ENCODE data around the gene CA7. TPM values are rescaled to one million over a fixed set of nuclear protein-coding genes. Genes with fewer than 3 reads are reported as not detected.
A peak's percentile ranks its signal among the peaks of the same experiment; 100 is the strongest.

The CA7 gene
- total RNA-seq, 2 donors from 2014 or later = not detected

DNA sequence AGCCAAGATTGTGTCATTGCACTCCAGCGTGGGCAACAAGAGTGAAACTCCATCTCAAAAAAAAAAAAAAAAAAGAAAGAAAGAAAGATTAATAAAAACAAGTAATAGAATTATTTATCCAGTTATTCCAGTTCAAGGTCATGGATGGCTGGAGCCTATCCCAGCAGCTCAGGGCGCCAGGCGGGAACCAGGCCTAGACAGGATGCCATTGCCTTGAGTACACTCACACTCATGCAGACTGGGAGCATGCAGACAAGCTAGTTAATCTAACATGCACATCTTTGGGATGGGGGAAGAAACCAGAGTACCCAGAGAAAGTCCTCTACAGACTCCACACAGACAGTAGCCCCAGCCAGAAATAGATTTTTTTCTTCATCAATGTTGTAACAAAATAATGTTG is 54.0 kb downstream of the CA7 start:
- peaks cover 22% of the 10 kb centered on the region for H3K4me1 ChIP-seq
- H3K27me3 ChIP-seq = no peaks in the 10 kb centered on the region
- H3K36me3 ChIP-seq (replicated peaks in 1 of 2; ENCODE audit: insufficient read depth in 1 of 2, low read depth in 2 of 2) = no peaks in the 10 kb centered on the region
- no peak for ATAC-seq
- H3K9me3 ChIP-seq = no peaks in the 10 kb centered on the region
- no peak overlapping the region for H3K4me3 ChIP-seq
- 49 to 56% methylated on average over 3 of the region's 3 CpGs for WGBS, 2 donors
- TF ChIP-seq, protein P1, sequence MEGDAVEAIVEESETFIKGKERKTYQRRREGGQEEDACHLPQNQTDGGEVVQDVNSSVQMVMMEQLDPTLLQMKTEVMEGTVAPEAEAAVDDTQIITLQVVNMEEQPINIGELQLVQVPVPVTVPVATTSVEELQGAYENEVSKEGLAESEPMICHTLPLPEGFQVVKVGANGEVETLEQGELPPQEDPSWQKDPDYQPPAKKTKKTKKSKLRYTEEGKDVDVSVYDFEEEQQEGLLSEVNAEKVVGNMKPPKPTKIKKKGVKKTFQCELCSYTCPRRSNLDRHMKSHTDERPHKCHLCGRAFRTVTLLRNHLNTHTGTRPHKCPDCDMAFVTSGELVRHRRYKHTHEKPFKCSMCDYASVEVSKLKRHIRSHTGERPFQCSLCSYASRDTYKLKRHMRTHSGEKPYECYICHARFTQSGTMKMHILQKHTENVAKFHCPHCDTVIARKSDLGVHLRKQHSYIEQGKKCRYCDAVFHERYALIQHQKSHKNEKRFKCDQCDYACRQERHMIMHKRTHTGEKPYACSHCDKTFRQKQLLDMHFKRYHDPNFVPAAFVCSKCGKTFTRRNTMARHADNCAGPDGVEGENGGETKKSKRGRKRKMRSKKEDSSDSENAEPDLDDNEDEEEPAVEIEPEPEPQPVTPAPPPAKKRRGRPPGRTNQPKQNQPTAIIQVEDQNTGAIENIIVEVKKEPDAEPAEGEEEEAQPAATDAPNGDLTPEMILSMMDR (IDR thresholded peaks at IDR 0.05) = no peak
- no peak for TF ChIP-seq POLR2A (IDR thresholded peaks at IDR 0.05)
- intact Hi-C loops (cut with DNase I) = no loop called here
- peak in 1 of 4 donors; percentile 29 for DNase-seq
- H3K27ac ChIP-seq = no peak overlapping the region

- Histone ChIP-seq H3K9me3 (no peaks in the 10 kb centered on the region), H3K36me3 (replicated peaks in 1 of 2; ENCODE audit: insufficient read depth in 1 of 2, low read depth in 2 of 2) (no peaks in the 10 kb centered on the region), H3K27me3 (no peaks in the 10 kb centered on the region), H3K4me3 (no peak overlapping the region), H3K4me1 (peaks cover 24% of the 10 kb centered on the region), H3K27ac (no peak overlapping the region)
- intact Hi-C loops (cut with DNase I) = no loop called here
- WGBS, 2 donors = 39 to 42% methylated on average over 2 of the region's 2 CpGs
- no peak for DNase-seq
- ATAC-seq = no peak
- TF ChIP-seq POLR2A (IDR thresholded peaks at IDR 0.05) = no peak
- TF ChIP-seq, protein P1 (IDR thresholded peaks at IDR 0.05) = no peak
Measured at GRCh38 chr16:66898933-66899309, 54.7 kb downstream of the CA7 start.

GRCh38 chr16:66899310-66899944 is 55.2 kb downstream of the CA7 start:
- H3K27me3 ChIP-seq = no peaks in the 10 kb centered on the region
- no peaks in the 10 kb centered on the region for H3K9me3 ChIP-seq
- H3K4me1 ChIP-seq = peaks cover 29% of the 10 kb centered on the region
- 84 to 94% methylated on average over 6 of the region's 6 CpGs for WGBS, 2 donors
- intact Hi-C loops (cut with DNase I) = no loop called here
- no peak overlapping the region for H3K4me3 ChIP-seq
- DNase-seq = no peak
- H3K36me3 ChIP-seq (replicated peaks in 1 of 2; ENCODE audit: insufficient read depth in 1 of 2, low read depth in 2 of 2) = no peaks in the 10 kb centered on the region
- no peak for TF ChIP-seq POLR2A (IDR thresholded peaks at IDR 0.05)
- TF ChIP-seq, protein P1 (IDR thresholded peaks at IDR 0.05) = no peak
- ATAC-seq = peak; percentile 16
- H3K27ac ChIP-seq = peak overlapping the region in 3 of 4 donors; percentile 30 to 71 (median 31)

- WGBS, 2 donors = 23 to 24% methylated on average over 5 to 9 of the region's 9 CpGs
- peak; percentile 82 for ATAC-seq
- DNase-seq = peak; percentile 88 to 93 (median 90)
- Histone ChIP-seq H3K36me3 (replicated peaks in 1 of 2; ENCODE audit: insufficient read depth in 1 of 2, low read depth in 2 of 2) (no peaks in the 10 kb centered on the region), H3K4me1 (peaks cover 36% of the 10 kb centered on the region), H3K27me3 (no peaks in the 10 kb centered on the region), H3K9me3 (no peaks in the 10 kb centered on the region), H3K4me3 (no peak overlapping the region), H3K27ac (peak overlapping the region in 3 of 4 donors; percentile 44 to 71 (median 55))
- intact Hi-C loops (cut with DNase I) = no loop called here
- TF ChIP-seq, protein P1 (IDR thresholded peaks at IDR 0.05) = no peak
- peak in 2 of 3 donors; percentile 36 to 47 for TF ChIP-seq POLR2A (IDR thresholded peaks at IDR 0.05)
Measured at GRCh38 chr16:66899945-66900710, 55.9 kb downstream of the CA7 start.
